Skeletal muscle cell (primary cell): Measurements from ENCODE around the gene OTUD7B.

Experiments
- DNase-seq: peaks from one replicate; pipeline ENCODE4 v3.0.0-alpha.2; 2010; ENCODE audit warnings: low read depth
- H3K4me3 ChIP-seq: 2 replicates; pipeline ENCODE4 v1.5.1; 2011; ENCODE audit warnings: low read depth, mild to moderate bottlenecking, control low read depth, low read length, moderate library complexity

The OTUD7B gene

GRCh38 chr1:149927563-149928400 is 82.7 kb downstream of the OTUD7B start, which contains the start of gene SF3B4:
SF3B4 (minus strand) TSS chr1:149927803; CDS start chr1:149927759, 44 bp downstream.
- peak; percentile 67 for DNase-seq
- H3K4me3 ChIP-seq = peak within 1 kb of the TSS; percentile 70

GRCh38 chr1:149927056-149927562 is 83.4 kb downstream of the OTUD7B start:
- DNase-seq = no peak
- peak overlapping the region; percentile 70 for H3K4me3 ChIP-seq

DNA sequence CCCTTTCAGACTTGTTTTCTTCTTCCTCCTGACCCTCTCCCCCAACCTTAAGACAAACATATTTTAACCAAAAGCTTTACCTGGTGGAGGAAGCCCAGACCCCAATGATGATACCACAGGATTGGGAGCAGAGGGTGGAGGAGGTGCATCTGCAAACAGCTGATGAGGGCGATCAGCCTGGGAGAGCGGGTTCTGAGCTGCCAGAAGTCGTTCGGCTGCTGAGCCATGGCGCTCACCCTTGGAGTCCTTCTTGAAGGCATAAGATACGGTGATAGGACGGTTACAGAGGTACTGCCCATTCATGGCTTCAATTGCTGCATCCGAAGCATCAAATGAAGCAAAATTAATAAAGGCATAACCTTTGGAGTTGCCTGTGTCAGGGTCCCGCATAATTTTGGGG is 84.2 kb downstream of the OTUD7B start:
- DNase-seq = no peak
- H3K4me3 ChIP-seq = no peak overlapping the region

DNA sequence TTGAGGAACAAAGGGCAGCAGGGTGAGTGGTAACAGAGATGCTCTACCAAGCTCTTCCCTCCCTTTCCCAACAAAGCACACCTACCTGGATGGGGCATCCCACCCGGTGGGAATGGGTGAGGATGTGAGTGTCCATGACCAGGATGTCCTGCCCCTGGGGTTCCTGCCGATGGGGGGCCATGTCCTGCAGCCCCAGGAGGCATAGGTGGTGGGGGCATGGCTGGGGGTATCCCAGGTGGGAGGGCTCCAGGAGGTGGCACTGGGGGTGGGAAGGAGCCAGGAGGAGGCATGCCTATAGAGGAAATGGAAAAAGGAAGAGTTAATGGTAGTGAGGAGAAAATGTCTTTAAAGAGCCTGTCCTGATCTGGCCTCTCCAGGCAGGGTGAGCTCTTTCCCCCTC is 84.8 kb downstream of the OTUD7B start:
- no peak overlapping the region for H3K4me3 ChIP-seq
- DNase-seq = no peak

DNA sequence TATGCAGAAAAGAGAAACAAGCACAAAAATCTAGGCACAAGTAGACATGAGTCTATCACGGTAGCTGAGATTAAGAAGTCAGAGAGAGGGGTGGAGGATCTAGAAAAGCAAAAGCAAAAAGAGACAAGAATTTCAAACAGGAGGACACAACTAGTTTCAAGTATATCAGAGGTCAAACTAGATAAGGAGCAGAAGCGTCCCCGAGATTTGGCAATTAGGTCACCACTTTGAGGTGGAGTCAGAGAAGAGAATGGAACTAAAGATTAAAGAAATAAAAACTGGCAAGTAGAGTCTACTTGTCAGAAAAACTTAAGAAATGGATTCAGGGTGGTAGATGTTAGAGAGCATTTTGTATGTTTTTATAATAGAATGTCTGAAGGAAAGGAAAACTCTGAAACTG is 85.2 kb downstream of the OTUD7B start:
- no peak overlapping the region for H3K4me3 ChIP-seq
- no peak for DNase-seq

DNA sequence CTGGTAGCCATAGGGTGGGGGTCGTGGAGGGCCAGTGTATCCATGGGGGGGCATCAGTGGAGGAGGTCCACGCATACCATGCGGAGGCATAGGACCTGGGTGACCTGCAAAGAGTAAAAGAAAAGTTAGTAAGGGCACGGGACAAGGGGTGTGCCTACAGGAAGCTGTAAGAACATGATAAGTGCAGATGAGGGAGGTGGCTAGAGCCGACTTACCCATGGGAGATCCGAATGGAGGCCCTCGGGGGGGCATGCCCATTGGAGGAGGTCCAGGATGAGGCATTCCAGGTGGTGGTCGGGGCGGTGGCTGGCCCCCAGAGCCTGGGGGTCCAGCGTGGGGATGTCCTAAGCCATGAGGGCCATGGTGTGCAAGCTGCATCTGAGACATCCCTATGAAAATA is 86.9 kb downstream of the OTUD7B start:
- DNase-seq = no peak
- H3K4me3 ChIP-seq = no peak overlapping the region

DNA sequence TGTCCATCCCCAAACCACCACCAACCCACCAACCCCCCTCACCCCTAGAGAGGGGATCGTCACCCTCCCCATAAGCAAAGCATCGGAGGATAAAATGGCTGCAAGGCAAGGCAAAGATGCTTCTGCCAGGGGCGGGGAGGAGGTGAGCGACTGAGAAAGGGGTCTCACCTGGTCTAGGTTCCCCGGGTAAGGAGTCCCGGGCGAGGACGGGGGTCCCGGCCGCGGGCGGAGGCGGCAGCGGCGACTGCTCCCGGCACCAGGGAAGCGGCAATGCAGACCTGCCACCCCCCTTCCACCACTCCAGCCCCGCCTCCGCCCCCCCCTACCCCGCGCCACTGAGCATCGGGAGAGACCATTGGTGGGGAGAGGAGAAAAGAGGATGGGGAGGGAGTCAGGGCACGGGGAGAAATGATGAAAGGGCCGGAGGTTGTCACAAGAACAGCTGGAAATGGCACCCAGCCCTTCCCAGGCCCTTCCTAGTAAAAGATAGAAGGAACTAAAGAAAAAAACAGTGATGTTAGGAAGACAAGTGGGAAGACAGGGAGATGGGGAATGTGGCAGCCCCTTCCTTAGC is 92.9 kb downstream of the OTUD7B start, which contains the start of gene SV2A:
Gene SV2A, minus strand, starts transcription at position 274 of the 574 bp plus-strand sequence. CDS start 4,004 bp downstream, outside the sequence.
- H3K4me3 ChIP-seq = peak within 1 kb of the TSS; percentile 64
- peak; percentile 41 for DNase-seq

DNA sequence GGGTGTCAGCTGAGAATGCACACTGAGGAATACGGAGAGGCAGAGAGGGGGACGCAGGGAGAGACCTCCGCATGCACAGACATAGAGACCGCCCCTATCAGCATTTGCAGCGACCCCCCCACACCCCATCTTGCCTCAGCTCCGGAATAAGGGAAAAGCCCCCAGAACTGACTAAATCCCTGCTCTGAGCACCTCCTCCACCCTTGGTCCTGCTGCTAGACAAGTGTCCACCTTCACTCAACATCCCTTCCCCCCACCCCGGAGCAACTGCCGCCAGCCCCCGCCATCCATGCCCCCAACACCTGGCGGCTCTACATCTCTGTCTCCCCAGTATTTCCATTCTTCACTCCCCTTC is 93.7 kb downstream of the OTUD7B start:
- H3K4me3 ChIP-seq = peak overlapping the region; percentile 64
- DNase-seq = no peak

DNA sequence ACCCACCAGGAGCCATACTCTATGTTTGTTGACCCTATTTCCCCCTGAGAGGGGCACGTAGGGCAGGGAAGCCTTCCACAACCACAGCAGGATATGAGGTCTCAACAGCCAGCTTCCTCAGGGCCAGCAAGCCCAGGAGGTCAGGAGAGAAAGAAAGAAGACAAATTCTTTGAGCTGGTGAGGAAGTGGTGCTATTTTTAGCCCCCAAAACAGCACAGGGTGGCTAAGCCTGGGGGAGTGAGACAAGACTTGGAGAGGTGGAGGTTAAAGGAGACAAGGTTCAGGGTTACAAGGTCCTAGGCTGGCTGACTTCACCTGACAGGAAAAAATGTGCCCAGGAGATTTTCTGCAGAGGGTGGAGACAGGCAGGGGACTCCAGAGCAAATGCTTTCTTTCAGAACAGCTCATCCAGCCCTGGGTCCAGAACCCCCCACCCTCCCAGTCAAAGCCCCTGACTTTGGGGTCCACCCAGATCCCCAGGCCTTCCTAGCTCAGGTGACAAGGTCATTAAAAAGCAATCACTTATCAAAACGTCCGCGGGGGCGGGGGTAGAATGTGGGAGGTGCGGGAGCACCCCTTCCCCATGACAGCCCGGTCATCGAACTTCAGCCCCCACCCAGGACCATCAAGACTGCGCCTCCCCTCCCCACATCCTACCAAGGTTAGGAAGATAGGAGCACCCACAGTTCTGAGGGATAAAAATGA is 94.2 kb downstream of the OTUD7B start:
- DNase-seq = no peak
- peak overlapping the region; percentile 64 for H3K4me3 ChIP-seq

GRCh38 chr1:149915429-149916192 is 94.9 kb downstream of the OTUD7B start:
- H3K4me3 ChIP-seq = no peak overlapping the region
- DNase-seq = no peak

DNA sequence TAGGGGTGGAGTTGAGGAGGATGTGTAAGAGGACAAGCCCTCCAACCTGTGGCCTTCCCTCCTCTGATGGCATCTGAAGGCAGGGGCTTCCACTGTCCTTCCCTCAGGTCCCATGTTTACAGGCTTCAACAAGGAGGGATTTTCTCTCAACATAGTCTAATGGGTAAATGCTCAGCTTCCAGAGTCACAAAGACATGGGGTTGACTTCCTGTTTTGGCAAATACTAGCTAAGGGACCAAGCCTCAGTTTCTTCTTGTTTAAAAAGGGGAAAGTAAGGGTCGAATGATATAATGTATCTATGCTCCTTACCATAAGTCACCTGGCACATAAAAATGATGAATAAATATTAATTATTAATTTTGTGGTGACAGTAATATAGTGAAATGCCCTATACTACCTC is 96.0 kb downstream of the OTUD7B start:
- no peak overlapping the region for H3K4me3 ChIP-seq
- no peak for DNase-seq

DNA sequence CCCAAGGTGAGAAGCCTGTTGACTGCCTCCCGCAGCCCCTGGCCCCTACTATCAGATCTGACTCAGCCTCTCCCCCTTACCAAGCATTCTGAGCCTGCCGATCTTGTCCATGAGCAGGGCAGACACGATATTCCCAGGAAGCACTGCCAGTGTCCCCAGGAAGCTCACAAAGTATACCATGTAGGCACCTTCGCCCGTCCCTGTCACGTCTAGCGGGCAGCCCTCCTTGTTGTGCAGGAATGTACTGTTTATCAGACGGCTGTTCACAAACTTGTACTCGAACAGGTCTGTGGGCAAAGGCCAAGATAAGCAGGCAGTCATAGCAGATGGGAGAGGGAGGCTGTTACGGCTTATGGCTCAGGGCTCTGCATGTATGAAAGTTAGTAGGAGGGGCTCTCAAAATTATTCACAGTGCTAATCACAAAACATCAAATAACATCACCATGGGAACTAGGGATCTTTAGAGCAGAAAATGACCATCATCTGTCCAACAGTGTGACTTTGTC is 103.9 kb downstream of the OTUD7B start:
- no peak for DNase-seq
- no peak overlapping the region for H3K4me3 ChIP-seq

DNA sequence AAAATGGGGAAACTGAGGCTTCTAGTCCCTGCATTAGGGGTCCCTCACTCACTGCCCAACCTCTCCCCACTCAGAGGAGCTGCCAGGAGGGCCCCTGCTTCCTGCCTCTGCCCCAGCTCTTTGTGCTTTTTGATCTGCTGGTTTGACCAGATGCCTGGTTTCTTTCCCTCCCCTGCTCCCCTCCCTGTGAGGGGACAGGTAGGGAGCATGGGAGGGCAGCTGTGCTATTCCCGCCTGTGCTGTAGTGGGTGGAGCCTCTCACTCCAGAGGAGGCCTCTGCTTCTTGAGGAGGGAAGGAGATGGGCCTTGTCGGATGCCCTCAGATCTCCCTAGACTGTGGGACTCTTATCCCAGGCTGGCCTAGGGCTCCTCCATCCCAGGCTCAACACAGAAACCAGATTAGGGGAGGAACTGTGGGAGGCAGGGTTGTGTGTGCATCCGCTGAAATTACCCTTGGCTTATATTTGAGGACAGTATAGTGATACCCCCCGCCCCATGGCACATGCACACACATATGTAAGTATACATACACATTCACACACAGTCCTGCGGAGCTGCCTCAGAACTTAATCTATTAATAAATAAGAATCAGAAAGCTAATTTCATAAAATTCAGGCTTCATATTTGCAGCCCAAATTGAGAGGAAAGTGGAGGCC is 106.6 kb downstream of the OTUD7B start:
- H3K4me3 ChIP-seq = no peak overlapping the region
- DNase-seq = no peak

- H3K4me3 ChIP-seq = peak within 1 kb of the TSS; percentile 57
- DNase-seq = peak; percentile 71
These were observed 110.9 kb downstream of the OTUD7B start, which contains the start of gene BOLA1 for GRCh38 chr1:149899460-149900284. BOLA1 (plus strand) TSS chr1:149899568; CDS start chr1:149900060, 492 bp downstream.

- no peak for DNase-seq
These were observed 114.0 kb downstream of the OTUD7B start for GRCh38 chr1:149896575-149896974.

GRCh38 chr1:149888999-149889289 is 121.6 kb downstream of the OTUD7B start:
- no peak for DNase-seq
- peak overlapping the region; percentile 76 for H3K4me3 ChIP-seq

More at GRCh38 chr1:149896575-149896974, 114.0 kb downstream of the OTUD7B start:
- no peak overlapping the region for H3K4me3 ChIP-seq

DNA sequence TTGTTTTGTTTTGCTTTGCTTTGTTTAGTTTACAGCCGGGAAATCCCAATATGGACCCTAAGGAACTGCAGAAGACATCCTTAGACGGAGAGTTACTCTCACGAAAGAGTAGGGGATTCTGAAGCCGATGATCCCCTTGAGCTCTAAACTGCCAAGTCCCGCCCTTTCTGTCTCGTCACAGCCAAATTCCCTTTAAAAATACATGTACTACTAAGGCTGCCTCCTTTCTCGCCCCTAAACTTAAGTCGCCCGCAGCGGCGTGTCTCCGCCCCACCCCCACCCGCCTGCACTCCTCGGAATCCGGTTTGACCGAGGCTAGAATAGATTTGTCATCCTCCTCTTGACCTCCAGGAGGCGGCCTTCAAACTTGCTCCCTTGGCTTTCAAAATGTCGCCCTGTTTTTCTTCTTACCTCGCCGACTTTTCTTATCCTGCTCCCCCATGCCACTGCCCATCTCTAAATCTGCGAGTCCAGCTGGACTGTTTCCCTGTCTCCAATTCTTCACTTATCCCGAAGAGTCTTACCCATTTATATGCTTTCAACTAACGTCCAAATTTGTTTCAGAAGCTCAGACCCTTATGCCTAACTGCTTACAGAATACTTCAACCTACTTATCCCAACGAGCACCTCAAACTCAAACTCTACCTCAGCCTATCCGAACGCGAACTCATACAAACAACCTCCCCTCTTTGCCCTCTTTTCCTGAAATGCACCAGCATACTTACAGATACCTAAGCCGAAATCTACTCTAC is 122.1 kb downstream of the OTUD7B start:
- DNase-seq = peak; percentile 66
- H3K4me3 ChIP-seq = peak overlapping the region; percentile 76
